ENCODE data around the gene CACNA2D2.

CACNA2D2 gene

GRCh38 chr3:50433954-50434353, 69.5 kb downstream of the CACNA2D2 start:
- no peak overlapping the region for H3K27ac ChIP-seq (ENCODE audit: low read depth, low read length)
- no peak overlapping the region for H3K4me3 ChIP-seq (ENCODE audit: low read depth in 1 of 2, low read length in 2 of 2)
- no peak overlapping the region for H3K9ac ChIP-seq (ENCODE audit: low read depth in 1 of 2, low read length in 2 of 2)
- no peaks in the 10 kb centered on the region for H3K27me3 ChIP-seq (ENCODE audit: control insufficient read depth in 1 of 2, insufficient read depth in 2 of 2, low read length in 2 of 2)
- no peaks in the 10 kb centered on the region for H3K36me3 ChIP-seq (ENCODE audit: control insufficient read depth in 1 of 2, insufficient read depth in 2 of 2, low read length in 2 of 2)
- H3K4me1 ChIP-seq (ENCODE audit: control insufficient read depth in 1 of 2, insufficient read depth in 2 of 2, low read length in 2 of 2), result peaks cover 0 to 5% of the 10 kb centered on the region in 2 donors
- H3K9me3 ChIP-seq (ENCODE audit: control insufficient read depth in 1 of 2, low read length in 2 of 2), result no peaks in the 10 kb centered on the region

- Histone ChIP-seq H3K4me1 (ENCODE audit: control insufficient read depth in 1 of 2, insufficient read depth in 2 of 2, low read length in 2 of 2) (peaks cover 0 to 5% of the 10 kb centered on the region in 2 donors), H3K9me3 (ENCODE audit: control insufficient read depth in 1 of 2, low read length in 2 of 2) (no peaks in the 10 kb centered on the region), H3K4me3 (ENCODE audit: low read depth in 1 of 2, low read length in 2 of 2) (no peak overlapping the region), H3K9ac (ENCODE audit: low read depth in 1 of 2, low read length in 2 of 2) (no peak overlapping the region), H3K27me3 (ENCODE audit: control insufficient read depth in 1 of 2, insufficient read depth in 2 of 2, low read length in 2 of 2) (no peaks in the 10 kb centered on the region), H3K27ac (ENCODE audit: low read depth, low read length) (no peak overlapping the region), H3K36me3 (ENCODE audit: control insufficient read depth in 1 of 2, insufficient read depth in 2 of 2, low read length in 2 of 2) (no peaks in the 10 kb centered on the region)
These were observed 72.4 kb downstream of the CACNA2D2 start for GRCh38 chr3:50430950-50431435.

- H3K27me3 ChIP-seq (ENCODE audit: control insufficient read depth in 1 of 2, insufficient read depth in 2 of 2, low read length in 2 of 2), result no peaks in the 10 kb centered on the region
- no peak overlapping the region for H3K27ac ChIP-seq (ENCODE audit: low read depth, low read length)
- H3K9me3 ChIP-seq (ENCODE audit: control insufficient read depth in 1 of 2, low read length in 2 of 2), result no peaks in the 10 kb centered on the region
- no peak overlapping the region for H3K9ac ChIP-seq (ENCODE audit: low read depth in 1 of 2, low read length in 2 of 2)
- H3K36me3 ChIP-seq (ENCODE audit: control insufficient read depth in 1 of 2, insufficient read depth in 2 of 2, low read length in 2 of 2), result no peaks in the 10 kb centered on the region
- peaks cover 0 to 5% of the 10 kb centered on the region in 2 donors for H3K4me1 ChIP-seq (ENCODE audit: control insufficient read depth in 1 of 2, insufficient read depth in 2 of 2, low read length in 2 of 2)
- no peak overlapping the region for H3K4me3 ChIP-seq (ENCODE audit: low read depth in 1 of 2, low read length in 2 of 2)
These were observed 73.2 kb downstream of the CACNA2D2 start for GRCh38 chr3:50430191-50430590.

GRCh38 chr3:50428007-50428633, 75.3 kb downstream of the CACNA2D2 start:
- Histone ChIP-seq H3K27me3 (ENCODE audit: control insufficient read depth in 1 of 2, insufficient read depth in 2 of 2, low read length in 2 of 2) (no peaks in the 10 kb centered on the region), H3K9ac (ENCODE audit: low read depth in 1 of 2, low read length in 2 of 2) (no peak overlapping the region), H3K4me3 (ENCODE audit: low read depth in 1 of 2, low read length in 2 of 2) (no peak overlapping the region), H3K27ac (ENCODE audit: low read depth, low read length) (no peak overlapping the region), H3K9me3 (ENCODE audit: control insufficient read depth in 1 of 2, low read length in 2 of 2) (no peaks in the 10 kb centered on the region), H3K36me3 (ENCODE audit: control insufficient read depth in 1 of 2, insufficient read depth in 2 of 2, low read length in 2 of 2) (no peaks in the 10 kb centered on the region), H3K4me1 (ENCODE audit: control insufficient read depth in 1 of 2, insufficient read depth in 2 of 2, low read length in 2 of 2) (no peaks in the 10 kb centered on the region)

GRCh38 chr3:50427217-50427616, 76.2 kb downstream of the CACNA2D2 start:
- Histone ChIP-seq H3K4me1 (ENCODE audit: control insufficient read depth in 1 of 2, insufficient read depth in 2 of 2, low read length in 2 of 2) (no peaks in the 10 kb centered on the region), H3K36me3 (ENCODE audit: control insufficient read depth in 1 of 2, insufficient read depth in 2 of 2, low read length in 2 of 2) (no peaks in the 10 kb centered on the region), H3K9me3 (ENCODE audit: control insufficient read depth in 1 of 2, low read length in 2 of 2) (no peaks in the 10 kb centered on the region), H3K4me3 (ENCODE audit: low read depth in 1 of 2, low read length in 2 of 2) (no peak overlapping the region), H3K27ac (ENCODE audit: low read depth, low read length) (no peak overlapping the region), H3K9ac (ENCODE audit: low read depth in 1 of 2, low read length in 2 of 2) (no peak overlapping the region), H3K27me3 (ENCODE audit: control insufficient read depth in 1 of 2, insufficient read depth in 2 of 2, low read length in 2 of 2) (no peaks in the 10 kb centered on the region)

GRCh38 chr3:50425911-50426310, 77.5 kb downstream of the CACNA2D2 start:
- Histone ChIP-seq H3K4me3 (ENCODE audit: low read depth in 1 of 2, low read length in 2 of 2) (no peak overlapping the region), H3K36me3 (ENCODE audit: control insufficient read depth in 1 of 2, insufficient read depth in 2 of 2, low read length in 2 of 2) (no peaks in the 10 kb centered on the region), H3K4me1 (ENCODE audit: control insufficient read depth in 1 of 2, insufficient read depth in 2 of 2, low read length in 2 of 2) (no peaks in the 10 kb centered on the region), H3K9ac (ENCODE audit: low read depth in 1 of 2, low read length in 2 of 2) (no peak overlapping the region), H3K27ac (ENCODE audit: low read depth, low read length) (no peak overlapping the region), H3K9me3 (ENCODE audit: control insufficient read depth in 1 of 2, low read length in 2 of 2) (no peaks in the 10 kb centered on the region), H3K27me3 (ENCODE audit: control insufficient read depth in 1 of 2, insufficient read depth in 2 of 2, low read length in 2 of 2) (no peaks in the 10 kb centered on the region)

GRCh38 chr3:50423543-50423942, 79.9 kb downstream of the CACNA2D2 start:
- Histone ChIP-seq H3K4me1 (ENCODE audit: control insufficient read depth in 1 of 2, insufficient read depth in 2 of 2, low read length in 2 of 2) (no peaks in the 10 kb centered on the region), H3K9me3 (ENCODE audit: control insufficient read depth in 1 of 2, low read length in 2 of 2) (no peaks in the 10 kb centered on the region), H3K36me3 (ENCODE audit: control insufficient read depth in 1 of 2, insufficient read depth in 2 of 2, low read length in 2 of 2) (no peaks in the 10 kb centered on the region), H3K4me3 (ENCODE audit: low read depth in 1 of 2, low read length in 2 of 2) (no peak overlapping the region), H3K27ac (ENCODE audit: low read depth, low read length) (no peak overlapping the region), H3K9ac (ENCODE audit: low read depth in 1 of 2, low read length in 2 of 2) (no peak overlapping the region), H3K27me3 (ENCODE audit: control insufficient read depth in 1 of 2, insufficient read depth in 2 of 2, low read length in 2 of 2) (no peaks in the 10 kb centered on the region)

GRCh38 chr3:50422153-50422552, 81.3 kb downstream of the CACNA2D2 start:
- no peaks in the 10 kb centered on the region for H3K9me3 ChIP-seq (ENCODE audit: control insufficient read depth in 1 of 2, low read length in 2 of 2)
- H3K27me3 ChIP-seq (ENCODE audit: control insufficient read depth in 1 of 2, insufficient read depth in 2 of 2, low read length in 2 of 2), result no peaks in the 10 kb centered on the region
- no peak overlapping the region for H3K9ac ChIP-seq (ENCODE audit: low read depth in 1 of 2, low read length in 2 of 2)
- H3K4me3 ChIP-seq (ENCODE audit: low read depth in 1 of 2, low read length in 2 of 2), result no peak overlapping the region
- no peaks in the 10 kb centered on the region for H3K4me1 ChIP-seq (ENCODE audit: control insufficient read depth in 1 of 2, insufficient read depth in 2 of 2, low read length in 2 of 2)
- H3K27ac ChIP-seq (ENCODE audit: low read depth, low read length), result no peak overlapping the region
- H3K36me3 ChIP-seq (ENCODE audit: control insufficient read depth in 1 of 2, insufficient read depth in 2 of 2, low read length in 2 of 2), result no peaks in the 10 kb centered on the region

GRCh38 chr3:50419595-50420370, 83.7 kb downstream of the CACNA2D2 start:
- H3K27ac ChIP-seq (ENCODE audit: low read depth, low read length), result no peak overlapping the region
- H3K27me3 ChIP-seq (ENCODE audit: control insufficient read depth in 1 of 2, insufficient read depth in 2 of 2, low read length in 2 of 2), result no peaks in the 10 kb centered on the region
- no peak overlapping the region for H3K4me3 ChIP-seq (ENCODE audit: low read depth in 1 of 2, low read length in 2 of 2)
- H3K36me3 ChIP-seq (ENCODE audit: control insufficient read depth in 1 of 2, insufficient read depth in 2 of 2, low read length in 2 of 2), result no peaks in the 10 kb centered on the region
- H3K9ac ChIP-seq (ENCODE audit: low read depth in 1 of 2, low read length in 2 of 2), result no peak overlapping the region
- H3K9me3 ChIP-seq (ENCODE audit: control insufficient read depth in 1 of 2, low read length in 2 of 2), result no peaks in the 10 kb centered on the region
- H3K4me1 ChIP-seq (ENCODE audit: control insufficient read depth in 1 of 2, insufficient read depth in 2 of 2, low read length in 2 of 2), result no peaks in the 10 kb centered on the region

GRCh38 chr3:50418850-50419249, 84.6 kb downstream of the CACNA2D2 start:
- Histone ChIP-seq H3K27me3 (ENCODE audit: control insufficient read depth in 1 of 2, insufficient read depth in 2 of 2, low read length in 2 of 2) (no peaks in the 10 kb centered on the region), H3K27ac (ENCODE audit: low read depth, low read length) (no peak overlapping the region), H3K4me3 (ENCODE audit: low read depth in 1 of 2, low read length in 2 of 2) (no peak overlapping the region), H3K36me3 (ENCODE audit: control insufficient read depth in 1 of 2, insufficient read depth in 2 of 2, low read length in 2 of 2) (no peaks in the 10 kb centered on the region), H3K9ac (ENCODE audit: low read depth in 1 of 2, low read length in 2 of 2) (no peak overlapping the region), H3K9me3 (ENCODE audit: control insufficient read depth in 1 of 2, low read length in 2 of 2) (no peaks in the 10 kb centered on the region), H3K4me1 (ENCODE audit: control insufficient read depth in 1 of 2, insufficient read depth in 2 of 2, low read length in 2 of 2) (no peaks in the 10 kb centered on the region)

Data from duodenal mucosa (tissue), 2 donors.